ENCODE data around the gene SH3BP4. TPM values are rescaled to one million over a fixed set of nuclear protein-coding genes. Genes with fewer than 3 reads are reported as not detected.

Gene SH3BP4
- total and polyA plus RNA-seq, 2 of the 13 experiments (the other 11 are each of a cell fraction or from before 2014, with no cell fraction given): 34.6 to 99.1 TPM

DNA sequence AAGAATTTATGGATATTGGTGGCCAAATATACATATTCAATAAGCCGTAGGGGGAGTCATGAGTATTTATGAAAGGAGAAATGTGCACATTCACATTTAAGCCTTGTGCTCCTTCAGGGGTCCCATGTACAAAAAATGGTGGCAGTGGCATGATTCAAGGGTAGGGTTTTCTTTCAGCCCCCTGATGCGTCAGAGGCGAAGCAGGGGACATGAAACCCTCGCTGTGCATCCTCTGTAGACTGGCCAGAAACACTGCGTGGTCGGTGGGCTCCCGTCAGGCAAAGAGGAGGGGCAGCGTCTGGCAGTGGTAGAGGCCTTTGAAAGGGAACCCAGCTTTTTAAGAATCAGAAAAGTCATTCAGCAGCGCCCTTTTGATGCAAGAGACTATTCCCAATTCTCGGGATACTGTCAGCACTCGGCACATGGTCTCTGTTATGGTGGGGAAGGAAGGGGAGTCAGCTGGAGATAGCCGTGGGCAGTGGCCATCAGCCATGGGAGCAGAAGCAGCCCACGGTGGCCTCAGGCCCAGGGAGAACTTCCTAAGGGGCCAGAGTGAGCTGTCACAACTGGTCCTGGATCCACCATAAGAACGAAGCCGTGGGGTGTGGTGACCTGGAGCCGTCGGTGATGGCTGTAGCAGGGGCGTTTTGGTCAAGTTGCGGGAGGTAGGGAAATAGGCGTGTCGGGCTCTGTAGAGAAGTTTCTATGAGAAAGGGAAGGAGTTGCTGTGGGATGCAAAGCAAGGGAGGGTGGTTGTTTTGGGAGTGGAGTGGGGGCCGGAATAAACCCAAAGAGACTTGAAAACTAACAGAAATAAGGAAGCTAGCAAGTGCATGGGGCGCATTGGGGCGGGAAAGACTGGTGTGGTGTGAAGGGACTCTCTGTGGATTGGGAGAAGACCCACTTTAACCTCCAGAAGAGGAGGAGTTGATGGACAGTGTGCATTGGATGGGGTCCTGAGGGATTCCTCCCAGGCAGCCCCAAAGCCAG lies 95.6 kb downstream of the SH3BP4 start (continued):
- TF ChIP-seq, protein P1, sequence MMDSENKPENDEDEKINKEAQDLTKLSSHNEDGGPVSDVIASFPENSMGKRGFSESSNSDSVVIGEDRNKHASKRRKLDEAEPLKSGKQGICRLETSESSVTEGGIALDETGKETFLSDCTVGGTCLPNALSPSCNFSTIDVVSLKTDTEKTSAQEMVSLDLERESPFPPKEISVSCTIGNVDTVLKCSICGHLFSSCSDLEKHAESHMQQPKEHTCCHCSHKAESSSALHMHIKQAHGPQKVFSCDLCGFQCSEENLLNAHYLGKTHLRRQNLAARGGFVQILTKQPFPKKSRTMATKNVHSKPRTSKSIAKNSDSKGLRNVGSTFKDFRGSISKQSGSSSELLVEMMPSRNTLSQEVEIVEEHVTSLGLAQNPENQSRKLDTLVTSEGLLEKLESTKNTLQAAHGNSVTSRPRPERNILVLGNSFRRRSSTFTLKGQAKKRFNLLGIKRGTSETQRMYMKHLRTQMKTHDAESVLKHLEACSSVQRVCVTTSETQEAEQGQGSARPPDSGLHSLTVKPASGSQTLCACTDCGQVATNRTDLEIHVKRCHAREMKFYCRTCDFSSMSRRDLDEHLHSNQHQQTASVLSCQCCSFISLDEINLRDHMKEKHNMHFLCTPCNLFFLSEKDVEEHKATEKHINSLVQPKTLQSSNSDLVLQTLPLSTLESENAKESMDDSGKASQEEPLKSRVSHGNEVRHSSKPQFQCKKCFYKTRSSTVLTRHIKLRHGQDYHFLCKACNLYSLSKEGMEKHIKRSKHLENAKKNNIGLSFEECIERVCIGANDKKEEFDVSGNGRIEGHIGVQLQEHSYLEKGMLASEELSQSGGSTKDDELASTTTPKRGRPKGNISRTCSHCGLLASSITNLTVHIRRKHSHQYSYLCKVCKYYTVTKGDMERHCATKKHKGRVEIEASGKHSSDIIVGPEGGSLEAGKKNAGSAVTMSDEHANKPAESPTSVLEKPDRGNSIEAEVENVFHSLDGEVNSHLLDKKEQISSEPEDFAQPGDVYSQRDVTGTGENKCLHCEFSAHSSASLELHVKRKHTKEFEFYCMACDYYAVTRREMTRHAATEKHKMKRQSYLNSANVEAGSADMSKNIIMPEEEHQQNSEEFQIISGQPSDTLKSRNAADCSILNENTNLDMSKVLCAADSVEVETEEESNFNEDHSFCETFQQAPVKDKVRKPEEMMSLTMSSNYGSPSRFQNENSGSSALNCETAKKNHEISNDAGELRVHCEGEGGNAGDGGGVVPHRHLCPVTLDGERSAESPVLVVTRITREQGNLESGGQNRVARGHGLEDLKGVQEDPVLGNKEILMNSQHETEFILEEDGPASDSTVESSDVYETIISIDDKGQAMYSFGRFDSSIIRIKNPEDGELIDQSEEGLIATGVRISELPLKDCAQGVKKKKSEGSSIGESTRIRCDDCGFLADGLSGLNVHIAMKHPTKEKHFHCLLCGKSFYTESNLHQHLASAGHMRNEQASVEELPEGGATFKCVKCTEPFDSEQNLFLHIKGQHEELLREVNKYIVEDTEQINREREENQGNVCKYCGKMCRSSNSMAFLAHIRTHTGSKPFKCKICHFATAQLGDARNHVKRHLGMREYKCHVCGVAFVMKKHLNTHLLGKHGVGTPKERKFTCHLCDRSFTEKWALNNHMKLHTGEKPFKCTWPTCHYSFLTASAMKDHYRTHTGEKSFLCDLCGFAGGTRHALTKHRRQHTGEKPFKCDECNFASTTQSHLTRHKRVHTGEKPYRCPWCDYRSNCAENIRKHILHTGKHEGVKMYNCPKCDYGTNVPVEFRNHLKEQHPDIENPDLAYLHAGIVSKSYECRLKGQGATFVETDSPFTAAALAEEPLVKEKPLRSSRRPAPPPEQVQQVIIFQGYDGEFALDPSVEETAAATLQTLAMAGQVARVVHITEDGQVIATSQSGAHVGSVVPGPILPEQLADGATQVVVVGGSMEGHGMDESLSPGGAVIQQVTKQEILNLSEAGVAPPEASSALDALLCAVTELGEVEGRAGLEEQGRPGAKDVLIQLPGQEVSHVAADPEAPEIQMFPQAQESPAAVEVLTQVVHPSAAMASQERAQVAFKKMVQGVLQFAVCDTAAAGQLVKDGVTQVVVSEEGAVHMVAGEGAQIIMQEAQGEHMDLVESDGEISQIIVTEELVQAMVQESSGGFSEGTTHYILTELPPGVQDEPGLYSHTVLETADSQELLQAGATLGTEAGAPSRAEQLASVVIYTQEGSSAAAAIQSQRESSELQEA (CRISPR knock-in tag; IDR thresholded peaks at IDR 0.05; ENCODE audit: not compliant biosample characterization): no peak
- TF ChIP-seq ZSCAN31 (CRISPR knock-in tag; IDR thresholded peaks at IDR 0.05; ENCODE audit: low read depth) (no peak), CCDC6 (CRISPR knock-in tag; IDR thresholded peaks at IDR 0.05) (no peak), POLR2AphosphoS2 (IDR thresholded peaks at IDR 0.05; ENCODE audit: low read depth, low read length) (peak; percentile 34)

All from HepG2 (cell line).